Measurements from ENCODE around the gene PSTPIP1. TPM values are rescaled to one million over a fixed set of nuclear protein-coding genes. Genes with fewer than 3 reads are reported as not detected.
A peak's percentile ranks its signal among the peaks of the same experiment; 100 is the strongest.

PSTPIP1 gene
- 13.3 TPM for total RNA-seq

DNA sequence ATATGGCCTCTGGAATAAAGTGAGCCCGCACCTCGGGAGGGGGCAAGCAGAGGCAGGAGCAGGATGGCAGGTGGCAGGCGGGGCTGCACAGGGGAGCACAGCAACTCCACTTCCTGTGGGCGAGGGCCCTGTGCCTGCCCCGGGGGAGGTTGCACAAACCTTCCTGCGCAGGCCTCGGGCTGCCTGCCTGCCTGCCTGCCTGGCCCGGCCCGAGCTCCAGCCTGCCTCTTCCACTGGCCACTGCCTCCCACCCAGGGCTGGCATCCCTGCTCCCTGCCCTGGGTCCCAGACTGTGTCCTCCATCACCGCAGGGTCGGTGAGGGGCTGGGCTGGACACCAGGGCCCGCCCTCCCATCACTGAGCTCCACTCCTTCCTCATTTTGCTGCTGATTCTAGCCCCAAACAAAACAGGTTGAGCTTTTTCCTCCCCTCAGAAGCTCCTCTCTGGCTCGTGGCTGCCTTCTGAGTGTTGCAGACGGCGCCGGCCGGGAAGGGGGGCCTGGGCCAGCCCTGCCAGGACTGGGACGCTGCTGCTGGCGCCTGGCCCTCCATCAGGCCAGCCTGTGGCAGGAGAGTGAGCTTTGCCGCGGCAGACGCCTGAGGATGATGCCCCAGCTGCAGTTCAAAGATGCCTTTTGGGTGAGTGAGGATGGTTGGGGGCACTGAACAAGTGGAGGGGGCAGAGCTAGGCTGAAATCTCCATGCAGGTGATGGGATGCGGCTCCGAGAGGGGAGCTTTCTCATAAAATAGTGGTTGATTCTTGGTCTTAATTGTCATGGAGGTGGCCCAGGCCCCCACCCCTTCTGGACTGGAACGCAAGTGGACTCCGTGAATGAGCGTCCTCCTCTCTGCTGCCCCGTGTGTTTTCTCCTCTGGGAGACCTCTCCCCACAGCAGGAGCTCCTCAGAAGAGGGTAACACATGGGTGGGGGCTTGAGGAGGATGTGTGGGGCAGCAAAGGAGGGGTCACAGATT is at the start of gene PSTPIP1:
Gene PSTPIP1 (plus strand): TSS at position 156 of the 975 bp plus-strand sequence. CDS start 448 bp downstream, at position 604.
- H3K4me3 ChIP-seq = peak within 1 kb of the TSS; percentile 16 to 29
- TF ChIP-seq POLR2AphosphoS5 (IDR thresholded peaks at IDR 0.05; ENCODE audit: insufficient read depth in 1 of 2, low read depth in 1 of 2) (no peak), POLR2A (IDR thresholded peaks at IDR 0.05) (no peak)
- TF ChIP-seq, protein P1, sequence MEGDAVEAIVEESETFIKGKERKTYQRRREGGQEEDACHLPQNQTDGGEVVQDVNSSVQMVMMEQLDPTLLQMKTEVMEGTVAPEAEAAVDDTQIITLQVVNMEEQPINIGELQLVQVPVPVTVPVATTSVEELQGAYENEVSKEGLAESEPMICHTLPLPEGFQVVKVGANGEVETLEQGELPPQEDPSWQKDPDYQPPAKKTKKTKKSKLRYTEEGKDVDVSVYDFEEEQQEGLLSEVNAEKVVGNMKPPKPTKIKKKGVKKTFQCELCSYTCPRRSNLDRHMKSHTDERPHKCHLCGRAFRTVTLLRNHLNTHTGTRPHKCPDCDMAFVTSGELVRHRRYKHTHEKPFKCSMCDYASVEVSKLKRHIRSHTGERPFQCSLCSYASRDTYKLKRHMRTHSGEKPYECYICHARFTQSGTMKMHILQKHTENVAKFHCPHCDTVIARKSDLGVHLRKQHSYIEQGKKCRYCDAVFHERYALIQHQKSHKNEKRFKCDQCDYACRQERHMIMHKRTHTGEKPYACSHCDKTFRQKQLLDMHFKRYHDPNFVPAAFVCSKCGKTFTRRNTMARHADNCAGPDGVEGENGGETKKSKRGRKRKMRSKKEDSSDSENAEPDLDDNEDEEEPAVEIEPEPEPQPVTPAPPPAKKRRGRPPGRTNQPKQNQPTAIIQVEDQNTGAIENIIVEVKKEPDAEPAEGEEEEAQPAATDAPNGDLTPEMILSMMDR (IDR thresholded peaks at IDR 0.05) = no peak
- H3K27ac ChIP-seq = peak within 1 kb of the TSS; percentile 11
- H3K4me1 ChIP-seq = peaks cover 22% of the 10 kb centered on the region
- H3K36me3 ChIP-seq = no peaks in the 10 kb centered on the region
- H3K27me3 ChIP-seq = no peaks in the 10 kb centered on the region
- DNase-seq (ENCODE audit: extremely low spot score in 2 of 2) = no peak
- intact Hi-C loops (cut with DNase I) = no loop called here
- no peaks in the 10 kb centered on the region for H3K9me3 ChIP-seq

DNA sequence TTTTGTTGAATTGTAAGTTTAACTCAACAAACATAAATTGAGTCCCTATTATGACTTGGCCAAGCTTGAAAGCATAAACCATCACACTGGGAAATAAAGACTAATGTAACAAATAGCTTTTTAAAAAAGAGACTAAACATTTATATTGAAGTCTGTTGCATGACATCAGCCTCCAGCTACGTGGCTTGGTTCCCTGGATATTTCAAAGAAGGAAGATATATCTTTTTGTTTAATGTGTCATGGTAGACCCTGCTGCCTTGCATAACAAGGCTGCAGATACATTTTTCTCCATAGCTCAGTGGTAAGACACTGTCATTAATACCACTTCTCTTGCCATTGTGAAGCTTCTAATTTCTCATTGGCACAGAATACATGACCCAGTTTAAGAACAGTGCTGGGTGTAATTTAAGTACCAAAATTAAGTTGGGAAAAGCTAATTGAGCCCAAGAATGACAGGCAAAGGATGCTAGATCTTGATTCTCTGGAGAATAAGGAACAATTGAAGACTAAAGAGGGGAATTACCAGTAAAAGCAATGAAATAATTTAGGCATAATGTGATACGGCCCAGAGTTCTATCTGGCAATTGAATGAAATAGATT is 49.3 kb upstream of the PSTPIP1 start:
- no peak overlapping the region for H3K4me3 ChIP-seq
- H3K36me3 ChIP-seq = peaks cover 0 to 21% of the 10 kb centered on the region in 2 donors
- no peak for TF ChIP-seq POLR2A (IDR thresholded peaks at IDR 0.05)
- TF ChIP-seq, protein P1 (IDR thresholded peaks at IDR 0.05) = no peak
- no peak for TF ChIP-seq POLR2AphosphoS5 (IDR thresholded peaks at IDR 0.05; ENCODE audit: insufficient read depth in 1 of 2, low read depth in 1 of 2)
- no peaks in the 10 kb centered on the region for H3K4me1 ChIP-seq
- intact Hi-C loops (cut with DNase I) = no loop called here
- H3K27me3 ChIP-seq = no peaks in the 10 kb centered on the region
- no peak for DNase-seq (ENCODE audit: extremely low spot score in 2 of 2)
- H3K9me3 ChIP-seq = no peaks in the 10 kb centered on the region
- no peak overlapping the region for H3K27ac ChIP-seq

DNA sequence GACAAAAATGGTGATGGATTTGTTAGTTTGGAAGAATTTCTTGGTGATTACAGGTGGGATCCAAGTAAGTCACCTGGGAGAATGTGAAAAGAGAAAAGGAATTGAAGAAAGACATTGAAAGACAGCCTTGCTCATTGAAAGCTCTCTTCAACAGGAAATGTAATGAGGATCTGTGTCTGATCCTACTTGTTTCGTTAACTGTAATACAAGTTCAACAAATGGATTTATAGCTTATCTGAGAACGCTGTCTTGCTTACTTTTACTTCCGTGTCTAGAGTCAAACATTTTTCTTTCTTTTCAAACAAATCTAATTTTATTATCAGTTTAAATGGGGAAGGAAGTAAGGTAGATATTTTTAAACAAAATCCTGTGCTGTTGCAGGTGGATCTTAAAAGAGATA is 47.5 kb upstream of the PSTPIP1 start:
- Histone ChIP-seq H3K36me3 (peaks cover 0 to 21% of the 10 kb centered on the region in 2 donors), H3K4me1 (no peaks in the 10 kb centered on the region), H3K27ac (no peak overlapping the region), H3K4me3 (no peak overlapping the region), H3K27me3 (no peaks in the 10 kb centered on the region), H3K9me3 (no peaks in the 10 kb centered on the region)
- no peak for DNase-seq (ENCODE audit: extremely low spot score in 2 of 2)
- TF ChIP-seq POLR2AphosphoS5 (IDR thresholded peaks at IDR 0.05; ENCODE audit: insufficient read depth in 1 of 2, low read depth in 1 of 2) = no peak
- no peak for TF ChIP-seq POLR2A (IDR thresholded peaks at IDR 0.05)
- TF ChIP-seq, protein P1 (IDR thresholded peaks at IDR 0.05) = no peak
- intact Hi-C loops (cut with DNase I) = no loop called here

GRCh38 chr15:76951220-76951619 is 43.7 kb upstream of the PSTPIP1 start:
- Histone ChIP-seq H3K9me3 (no peaks in the 10 kb centered on the region), H3K4me3 (no peak overlapping the region), H3K4me1 (no peaks in the 10 kb centered on the region), H3K27me3 (no peaks in the 10 kb centered on the region), H3K27ac (no peak overlapping the region), H3K36me3 (peaks cover 0 to 12% of the 10 kb centered on the region in 2 donors)
- intact Hi-C loops (cut with DNase I) = no loop called here
- no peak for DNase-seq (ENCODE audit: extremely low spot score in 2 of 2)
- TF ChIP-seq POLR2A (IDR thresholded peaks at IDR 0.05) (no peak), POLR2AphosphoS5 (IDR thresholded peaks at IDR 0.05; ENCODE audit: insufficient read depth in 1 of 2, low read depth in 1 of 2) (no peak)
- TF ChIP-seq, protein P1 (IDR thresholded peaks at IDR 0.05) = no peak

All from vagina (tissue), 2 donors.